Neural cell (in vitro differentiated cells): Measurements from ENCODE around the gene KCNJ5. TPM values are rescaled to one million over a fixed set of nuclear protein-coding genes. Genes with fewer than 3 reads are reported as not detected.

Source experiments
- H2AFZ ChIP-seq: fragments of 200-600, 300-800 bp; sonication (generic), shearing (Covaris generic); 2 replicates; pipeline ENCODE4 v1.6.0; 2014; ENCODE audit warnings: low read depth, mild to moderate bottlenecking, antibody characterized with exemption, low read length, moderate library complexity
- H3F3A ChIP-seq: fragments of 200-600 bp; shearing (Covaris generic); 2 replicates; pipeline ENCODE4 v1.6.1; 2016; ENCODE audit warnings: mild to moderate bottlenecking, moderate library complexity, mixed read lengths, antibody characterized with exemption, low read length; ENCODE audit not compliant: insufficient read depth, poor library complexity, severe bottlenecking
- H3K27ac ChIP-seq: fragments of 200-600, 300-800 bp; sonication (generic), shearing (Covaris generic); 2 replicates; pipeline ENCODE4 v1.5.1; 2014; ENCODE audit warnings: mild to moderate bottlenecking, low read length, moderate library complexity
- H3K27me3 ChIP-seq: fragments of 300-800, 200-600 bp; sonication (generic), shearing (Covaris generic); 2 replicates; pipeline ENCODE4 v1.6.0; 2014; ENCODE audit warnings: mild to moderate bottlenecking, low read depth, low read length, moderate library complexity; ENCODE audit not compliant: insufficient read depth
- H3K36me3 ChIP-seq: fragments of 300-800, 200-600 bp; sonication (generic), shearing (Covaris generic); 2 replicates; pipeline ENCODE4 v1.5.1; 2014; ENCODE audit warnings: mild to moderate bottlenecking, antibody characterized with exemption, low read length, moderate library complexity; ENCODE audit not compliant: insufficient read depth
- H3K4me2 ChIP-seq: fragments of 300-800, 200-600 bp; sonication (generic), shearing (Covaris generic); 2 replicates; pipeline ENCODE4 v1.6.0; 2014; ENCODE audit warnings: mild to moderate bottlenecking, low read length
- H3K4me3 ChIP-seq: fragments of 300-800, 200-600 bp; sonication (generic), shearing (Covaris generic); 2 replicates; pipeline ENCODE4 v1.5.1; 2014; ENCODE audit warnings: mild to moderate bottlenecking, low read length, moderate library complexity
- H3K79me2 ChIP-seq: fragments of 200-600 bp; shearing (Covaris generic); replicated peaks from 2 replicates; pipeline ENCODE4 v1.6.0; 2014; ENCODE audit warnings: mild to moderate bottlenecking, low read length, moderate library complexity; ENCODE audit not compliant: insufficient read depth
- H3K9ac ChIP-seq: fragments of 300-800, 200-600 bp; sonication (generic), shearing (Covaris generic); 2 replicates; pipeline ENCODE4 v1.6.1; 2016; ENCODE audit warnings: mild to moderate bottlenecking, low read length, mixed read lengths
- H3K9me2 ChIP-seq: fragments of 200-600 bp; shearing (Covaris generic); 2 replicates; pipeline ENCODE4 v1.6.1; 2016; ENCODE audit warnings: mild to moderate bottlenecking, low read length, mixed read lengths; ENCODE audit not compliant: insufficient read depth
- H3K9me3 ChIP-seq: fragments of 200-600, 300-800 bp; sonication (generic), shearing (Covaris generic); 2 replicates; pipeline ENCODE4 v1.6.1; 2016; ENCODE audit warnings: mild to moderate bottlenecking, mixed run types, low read length, moderate library complexity, mixed read lengths
- H4K20me1 ChIP-seq: fragments of 200-600 bp; shearing (Covaris generic); 2 replicates; pipeline ENCODE4 v1.6.1; 2016; ENCODE audit warnings: mild to moderate bottlenecking, mixed run types; ENCODE audit not compliant: insufficient read depth
- CTCF ChIP-seq: fragments of 450-650 bp; IDR thresholded peaks from 2 replicates; pipeline ENCODE4 v1.5.1; 2014; ENCODE audit warnings: antibody characterized with exemption, mild to moderate bottlenecking, moderate library complexity; ENCODE audit not compliant: poor library complexity, severe bottlenecking
- EP300 ChIP-seq: fragments of 450-650 bp; conservative IDR thresholded peaks from 2 replicates; pipeline ENCODE4 v1.6.1; 2014; ENCODE audit warnings: antibody characterized with exemption, mild to moderate bottlenecking, moderate library complexity; ENCODE audit not compliant: poor library complexity, severe bottlenecking
- EZH2 ChIP-seq: fragments of 200-600, 300-800 bp; shearing (Covaris generic), sonication (generic); IDR thresholded peaks from 2 replicates; pipeline ENCODE4 v1.6.1; 2014; ENCODE audit warnings: antibody characterized with exemption, low read length, borderline replicate concordance, mild to moderate bottlenecking; ENCODE audit not compliant: insufficient read depth, poor library complexity, severe bottlenecking
- MXI1 ChIP-seq: fragments of 450-650 bp; conservative IDR thresholded peaks from 2 replicates; pipeline ENCODE4 v1.6.1; 2014; ENCODE audit warnings: antibody characterized with exemption, mild to moderate bottlenecking; ENCODE audit not compliant: poor library complexity, severe bottlenecking
- POLR2AphosphoS5 ChIP-seq: IDR thresholded peaks from 2 replicates; pipeline ENCODE4 v1.6.1; 2012
- RAD21 ChIP-seq: fragments of 450-650 bp; conservative IDR thresholded peaks from 2 replicates; pipeline ENCODE4 v1.6.1; 2014; ENCODE audit warnings: antibody characterized with exemption, mild to moderate bottlenecking, moderate library complexity
- SMC3 ChIP-seq: fragments of 450-650 bp; conservative IDR thresholded peaks from 2 replicates; pipeline ENCODE4 v1.6.1; 2014; ENCODE audit warnings: antibody characterized with exemption, mild to moderate bottlenecking, moderate library complexity; ENCODE audit not compliant: poor library complexity
- TAF1 ChIP-seq: IDR thresholded peaks from 2 replicates; pipeline ENCODE4 v1.6.1; 2012; ENCODE audit warnings: low read depth
- polyA plus RNA-seq: library from polyadenylated mRNA; depleted of rRNA; stranded (reverse); fragments of >200 nt; gene quantifications from 2 replicates; pipeline ENCODE4 v1.2.3, GENCODE V29; 2014
- TF ChIP-seq, protein P1 (sequence below): IDR thresholded peaks from 2 replicates; pipeline ENCODE4 v1.6.1; 2012; ENCODE audit warnings: borderline replicate concordance

Gene KCNJ5
- polyA plus RNA-seq, 1 donor from 2014 or later: 1.1 TPM

- Histone ChIP-seq H3K9ac (no peak overlapping the region), H3K27ac (no peak overlapping the region), H3K9me3 (no peaks in the 10 kb centered on the region), H3K79me2 (no peaks in the 10 kb centered on the region), H3K9me2 (no peaks in the 10 kb centered on the region), H4K20me1 (no peaks in the 10 kb centered on the region), H3F3A (no peaks in the 10 kb centered on the region), H3K36me3 (no peaks in the 10 kb centered on the region), H3K4me3 (no peak overlapping the region), H3K27me3 (no peaks in the 10 kb centered on the region), H2AFZ (no peak overlapping the region), H3K4me2 (no peak overlapping the region)
- TF ChIP-seq EZH2 (no peak), CTCF (no peak), SMC3 (no peak), RAD21 (no peak), TAF1 (no peak), POLR2AphosphoS5 (no peak), MXI1 (no peak), EP300 (no peak)
- TF ChIP-seq, protein P1, sequence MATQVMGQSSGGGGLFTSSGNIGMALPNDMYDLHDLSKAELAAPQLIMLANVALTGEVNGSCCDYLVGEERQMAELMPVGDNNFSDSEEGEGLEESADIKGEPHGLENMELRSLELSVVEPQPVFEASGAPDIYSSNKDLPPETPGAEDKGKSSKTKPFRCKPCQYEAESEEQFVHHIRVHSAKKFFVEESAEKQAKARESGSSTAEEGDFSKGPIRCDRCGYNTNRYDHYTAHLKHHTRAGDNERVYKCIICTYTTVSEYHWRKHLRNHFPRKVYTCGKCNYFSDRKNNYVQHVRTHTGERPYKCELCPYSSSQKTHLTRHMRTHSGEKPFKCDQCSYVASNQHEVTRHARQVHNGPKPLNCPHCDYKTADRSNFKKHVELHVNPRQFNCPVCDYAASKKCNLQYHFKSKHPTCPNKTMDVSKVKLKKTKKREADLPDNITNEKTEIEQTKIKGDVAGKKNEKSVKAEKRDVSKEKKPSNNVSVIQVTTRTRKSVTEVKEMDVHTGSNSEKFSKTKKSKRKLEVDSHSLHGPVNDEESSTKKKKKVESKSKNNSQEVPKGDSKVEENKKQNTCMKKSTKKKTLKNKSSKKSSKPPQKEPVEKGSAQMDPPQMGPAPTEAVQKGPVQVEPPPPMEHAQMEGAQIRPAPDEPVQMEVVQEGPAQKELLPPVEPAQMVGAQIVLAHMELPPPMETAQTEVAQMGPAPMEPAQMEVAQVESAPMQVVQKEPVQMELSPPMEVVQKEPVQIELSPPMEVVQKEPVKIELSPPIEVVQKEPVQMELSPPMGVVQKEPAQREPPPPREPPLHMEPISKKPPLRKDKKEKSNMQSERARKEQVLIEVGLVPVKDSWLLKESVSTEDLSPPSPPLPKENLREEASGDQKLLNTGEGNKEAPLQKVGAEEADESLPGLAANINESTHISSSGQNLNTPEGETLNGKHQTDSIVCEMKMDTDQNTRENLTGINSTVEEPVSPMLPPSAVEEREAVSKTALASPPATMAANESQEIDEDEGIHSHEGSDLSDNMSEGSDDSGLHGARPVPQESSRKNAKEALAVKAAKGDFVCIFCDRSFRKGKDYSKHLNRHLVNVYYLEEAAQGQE: no peak
Observed at GRCh38 chr11:128876133-128876650, 15.0 kb upstream of the KCNJ5 start.

- Histone ChIP-seq H3K4me3 (no peak overlapping the region), H4K20me1 (no peaks in the 10 kb centered on the region), H3K9me3 (no peaks in the 10 kb centered on the region), H3K27me3 (no peaks in the 10 kb centered on the region), H2AFZ (no peak overlapping the region), H3K9me2 (no peaks in the 10 kb centered on the region), H3K79me2 (no peaks in the 10 kb centered on the region), H3K4me2 (no peak overlapping the region), H3K27ac (no peak overlapping the region), H3K36me3 (no peaks in the 10 kb centered on the region), H3F3A (no peaks in the 10 kb centered on the region), H3K9ac (no peak overlapping the region)
- TF ChIP-seq, protein P1: no peak
Observed at GRCh38 chr11:128877726-128878125, 13.4 kb upstream of the KCNJ5 start.
